HCT116 (cell line): ENCODE results near the gene STK32B. TPM values are rescaled to one million over a fixed set of nuclear protein-coding genes. Genes with fewer than 3 reads are reported as not detected.

ENCODE experiments used
- ATAC-seq: fragments of 200-7000 bp; cut with Tn5 transposase; 2 replicates; pipeline ENCODE4 v1.9.1; 2020; ENCODE audit warnings: mild to moderate bottlenecking, moderate library complexity
- BruUV-seq: library from RNA; stranded (reverse); fragments of 400-500 nt; replicated peaks from 2 replicates; lab custom pipeline; 2021; lab: Mats Ljungman, UMichigan
- CTCF ChIA-PET: fragments of 300-600 bp; sonication (Branson Sonifier 250); formaldehyde crosslinking; loops from one replicate; lab custom pipeline; 2021; ENCODE audit warnings: antibody characterized with exemption; lab: Charles Lee
- POLR2A ChIA-PET: fragments of 300-600, 350-600 bp; sonication (Branson Sonifier 250); formaldehyde crosslinking; loops from one replicate; lab custom pipeline; 2021; ENCODE audit warnings: antibody characterized with exemption; lab: Charles Lee
- RAD21 ChIA-PET, 2 experiments: fragments of 300-600 bp; sonication (Branson Sonifier 250); formaldehyde crosslinking; loops; one replicate each; lab custom pipeline; 2023; ENCODE audit warnings: low total read pairs in 2 of 2; ENCODE audit not compliant: uncharacterized antibody in 2 of 2, unreplicated experiment in 2 of 2, low non-redundant PET in 1 of 2; lab: Charles Lee
- DNase-seq: peaks from one replicate; pipeline ENCODE4 v3.0.0-alpha.2; 2010; ENCODE audit warnings: low read depth, low spot score
- H2AFZ ChIP-seq: fragments of 200-600 bp; shearing (Covaris generic), sonication (generic); 2 replicates; pipeline ENCODE4 v1.6.1; 2017; ENCODE audit warnings: low read depth, mixed run types, mixed read lengths, antibody characterized with exemption, low read length; ENCODE audit not compliant: poor library complexity, severe bottlenecking
- H3K27ac ChIP-seq: 2 replicates; pipeline ENCODE4 v1.5.1; 2012; ENCODE audit warnings: low read depth, low read length
- H3K27me3 ChIP-seq: fragments of 200-600 bp; sonication (generic); 2 replicates; pipeline ENCODE4 v1.6.1; 2016; ENCODE audit warnings: mixed run types, low read length, mixed read lengths; ENCODE audit not compliant: insufficient read depth
- H3K36me3 ChIP-seq, 2 experiments: fragments of 200-500 bp in 1 of 2; fragments of 200-600 bp in 1 of 2; sonication (Bioruptor generic) in 1 of 2; sonication (generic) in 1 of 2; 2 replicates each; pipeline versions ENCODE4 v1.5.1 to v1.6.1; 2014 to 2016; ENCODE audit warnings: low read length in 2 of 2, inconsistent platforms in 1 of 2, mixed read lengths in 1 of 2, mixed run types in 1 of 2; ENCODE audit not compliant: insufficient read depth in 2 of 2, control insufficient read depth in 1 of 2
- H3K4me1 ChIP-seq, 2 experiments: fragments of 200-600 bp in 1 of 2; sonication (generic) in 1 of 2; 2 replicates each; pipeline versions ENCODE4 v1.5.1 to v1.6.1; 2012 to 2017; ENCODE audit warnings: low read length in 2 of 2, inconsistent platforms in 1 of 2, mild to moderate bottlenecking in 1 of 2, mixed read lengths in 1 of 2, mixed run types in 1 of 2, moderate library complexity in 1 of 2; ENCODE audit not compliant: insufficient read depth in 2 of 2, control insufficient read depth in 1 of 2
- H3K4me2 ChIP-seq: fragments of 200-600 bp; sonication (generic); 2 replicates; pipeline ENCODE4 v1.6.1; 2017; ENCODE audit warnings: mixed run types, low read length, mixed read lengths
- H3K4me3 ChIP-seq, 2 experiments: fragments of 200-600 bp in 1 of 2; sonication (generic) in 1 of 2; replicated peaks in 1 of 2; 2 replicates each; pipeline ENCODE4 v1.5.1; 2011 to 2016; ENCODE audit warnings: low read length in 2 of 2, control low read depth in 1 of 2, low read depth in 1 of 2, mild to moderate bottlenecking in 1 of 2, mixed read lengths in 1 of 2, mixed run types in 1 of 2
- H3K79me2 ChIP-seq: fragments of 200-600 bp; sonication (generic); 2 replicates; pipeline ENCODE4 v1.6.1; 2017; ENCODE audit warnings: mild to moderate bottlenecking, mixed run types, low read length, moderate library complexity, mixed read lengths; ENCODE audit not compliant: insufficient read depth
- H3K9ac ChIP-seq: fragments of 200-600 bp; sonication (generic); 2 replicates; pipeline ENCODE4 v1.6.1; 2016; ENCODE audit warnings: low read length, mixed read lengths
- H3K9me2 ChIP-seq: fragments of 200-600 bp; sonication (generic), shearing (Covaris generic); 2 replicates; pipeline ENCODE4 v1.6.1; 2017; ENCODE audit warnings: mixed run types, mild to moderate bottlenecking, moderate library complexity; ENCODE audit not compliant: insufficient read depth
- H3K9me3 ChIP-seq, 2 experiments: fragments of 200-500 bp in 1 of 2; fragments of 200-600 bp in 1 of 2; sonication (Bioruptor generic) in 1 of 2; sonication (generic) in 1 of 2; 2 replicates each; pipeline ENCODE4 v1.6.1; 2014 to 2017; ENCODE audit warnings: low read length in 2 of 2, mixed read lengths in 2 of 2, inconsistent platforms in 1 of 2, low read depth in 1 of 2, mild to moderate bottlenecking in 1 of 2, mixed run types in 1 of 2, moderate library complexity in 1 of 2; ENCODE audit not compliant: control insufficient read depth in 1 of 2, insufficient read depth in 1 of 2
- H4K20me1 ChIP-seq: fragments of 200-600 bp; sonication (generic), shearing (Covaris generic); 2 replicates; pipeline ENCODE4 v1.6.1; 2017; ENCODE audit warnings: mixed run types, mild to moderate bottlenecking, moderate library complexity; ENCODE audit not compliant: insufficient read depth
- CBX3 ChIP-seq: IDR thresholded peaks from 2 replicates; pipeline ENCODE4 v1.6.1; 2012; ENCODE audit warnings: low read depth
- EGR1 ChIP-seq: IDR thresholded peaks from 2 replicates; pipeline ENCODE4 v1.6.1; 2012; ENCODE audit warnings: low read depth
- ELF1 ChIP-seq: IDR thresholded peaks from 2 replicates; pipeline ENCODE4 v1.6.1; 2012; ENCODE audit warnings: low read depth, borderline replicate concordance
- FOSL1 ChIP-seq: IDR thresholded peaks from 2 replicates; pipeline ENCODE4 v1.6.1; 2012; ENCODE audit warnings: low read depth
- JUND ChIP-seq: IDR thresholded peaks from 2 replicates; pipeline ENCODE4 v1.6.1; 2012
- POLR2A ChIP-seq: IDR thresholded peaks from 2 replicates; pipeline ENCODE4 v1.7.0; 2011; ENCODE audit warnings: borderline replicate concordance; ENCODE audit not compliant: insufficient read depth, insufficient read length; ENCODE audit errors: extremely low read depth
- RAD21 ChIP-seq: IDR thresholded peaks from 2 replicates; pipeline ENCODE4 v1.6.1; 2012; ENCODE audit warnings: low read depth, mild to moderate bottlenecking
- REST ChIP-seq: IDR thresholded peaks from 2 replicates; pipeline ENCODE4 v1.6.1; 2012; ENCODE audit warnings: low read depth
- SIN3A ChIP-seq: IDR thresholded peaks from 2 replicates; pipeline ENCODE4 v1.6.1; 2012; ENCODE audit warnings: low read depth
- SP1 ChIP-seq: IDR thresholded peaks from 2 replicates; pipeline ENCODE4 v1.6.1; 2012; ENCODE audit warnings: low read depth
- SRF ChIP-seq: IDR thresholded peaks from 2 replicates; pipeline ENCODE4 v1.6.1; 2012; ENCODE audit warnings: low read depth
- YY1 ChIP-seq: IDR thresholded peaks from 2 replicates; pipeline ENCODE4 v1.6.1; 2011; ENCODE audit warnings: low read length, low read depth, moderate library complexity, mild to moderate bottlenecking; ENCODE audit not compliant: insufficient replicate concordance; ENCODE audit errors: extremely low read depth
- ZFX ChIP-seq: fragments of 450-650 bp; IDR thresholded peaks from 2 replicates; pipeline ENCODE4 v1.6.1; 2017
- intact Hi-C: fragments of 100-400 bp; cut with micrococcal nuclease; formaldehyde crosslinking; loops from 2 replicates; pipeline ENCODE4 v1.10.0; 2022
- total RNA-seq: library from RNA; stranded (reverse); gene quantifications from one replicate; pipeline ENCODE4 v1.2.1, GENCODE V29; 2021; ENCODE audit not compliant: unreplicated experiment
- TF ChIP-seq, protein P1 (sequence below): IDR thresholded peaks from 2 replicates; pipeline ENCODE4 v1.6.1; 2012

Gene STK32B
- total RNA-seq, 1 experiment from 2014 or later, result not detected

- H4K20me1 ChIP-seq, result no peaks in the 10 kb centered on the region
- no peak for DNase-seq
- H3K4me2 ChIP-seq, result no peak overlapping the region
- no peak overlapping the region for H3K4me3 ChIP-seq
- ATAC-seq, result no peak
- intact Hi-C loops, result no loop called here
- BruUV-seq, result no TSS peak
- ChIA-PET POLR2A (no interaction called here), CTCF (no interaction called here), RAD21 (no interaction called here)
- H3K36me3 ChIP-seq, result no peaks in the 10 kb centered on the region
- no peaks in the 10 kb centered on the region for H3K4me1 ChIP-seq
- no peaks in the 10 kb centered on the region for H3K9me2 ChIP-seq
- H3K27ac ChIP-seq, result no peak overlapping the region
- H3K9ac ChIP-seq, result no peak overlapping the region
- peaks cover 9% of the 10 kb centered on the region for H3K27me3 ChIP-seq
- TF ChIP-seq EGR1 (no peak), RAD21 (no peak), SRF (no peak), REST (no peak)
- no peaks in the 10 kb centered on the region for H3K79me2 ChIP-seq
- no peak overlapping the region for H2AFZ ChIP-seq
- H3K9me3 ChIP-seq, result no peaks in the 10 kb centered on the region; a peak in 1 of 4 replicates
Observed at GRCh38 chr4:5222047-5222446, 170.8 kb downstream of the STK32B start.

DNA sequence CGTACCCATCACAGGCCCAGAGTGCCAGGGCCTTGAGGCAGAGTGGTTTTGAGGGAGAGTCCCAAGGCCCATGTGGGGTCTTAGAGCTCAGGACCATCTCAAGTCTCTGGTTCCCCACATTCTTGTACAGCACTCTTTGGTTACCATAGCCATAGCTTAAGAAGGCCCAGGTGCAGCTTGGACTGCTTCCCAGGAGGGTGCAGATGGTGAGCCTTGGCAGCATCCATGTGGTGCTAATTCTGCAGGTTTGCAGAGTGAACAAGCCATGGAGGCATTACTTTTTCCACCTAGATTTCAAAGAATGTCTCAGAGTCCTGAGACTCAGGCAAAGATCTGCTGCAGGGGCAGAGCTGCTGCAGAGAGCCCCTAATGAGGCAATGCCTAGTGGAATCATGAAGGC, 171.7 kb downstream of the STK32B start:
- H3K4me3 ChIP-seq, result no peak overlapping the region
- ATAC-seq, result no peak
- intact Hi-C loops, result no loop called here
- ChIA-PET POLR2A (no interaction called here), CTCF (no interaction called here), RAD21 (no interaction called here)
- no peak overlapping the region for H3K9ac ChIP-seq
- DNase-seq, result no peak
- no peak overlapping the region for H2AFZ ChIP-seq
- H3K4me2 ChIP-seq, result no peak overlapping the region
- H3K4me1 ChIP-seq, result no peaks in the 10 kb centered on the region
- H3K9me2 ChIP-seq, result no peaks in the 10 kb centered on the region
- H4K20me1 ChIP-seq, result no peaks in the 10 kb centered on the region
- no peak overlapping the region for H3K27ac ChIP-seq
- TF ChIP-seq CBX3, result no peak
- no peak for TF ChIP-seq SP1
- TF ChIP-seq JUND, result no peak
- no peak for TF ChIP-seq SIN3A
- no peak for TF ChIP-seq ELF1
- TF ChIP-seq FOSL1, result no peak
- no peak for TF ChIP-seq ZFX
- TF ChIP-seq, protein P1, sequence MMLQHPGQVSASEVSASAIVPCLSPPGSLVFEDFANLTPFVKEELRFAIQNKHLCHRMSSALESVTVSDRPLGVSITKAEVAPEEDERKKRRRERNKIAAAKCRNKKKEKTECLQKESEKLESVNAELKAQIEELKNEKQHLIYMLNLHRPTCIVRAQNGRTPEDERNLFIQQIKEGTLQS, result no peak
- no peak for TF ChIP-seq YY1
- no peak for TF ChIP-seq POLR2A
- H3K9me3 ChIP-seq, result no peaks in the 10 kb centered on the region; a peak in 1 of 4 replicates
- H3K27me3 ChIP-seq, result 0 out of 2 replicates have a peak, but pooled peaks cover 9% of the 10 kb centered on the region
- no peaks in the 10 kb centered on the region for H3K79me2 ChIP-seq
- BruUV-seq, result no TSS peak
- no peaks in the 10 kb centered on the region for H3K36me3 ChIP-seq
